ENCODE data around the gene RPAP2. TPM values are rescaled to one million over a fixed set of nuclear protein-coding genes. Genes with fewer than 3 reads are reported as not detected.

Gene RPAP2
- total and polyA plus RNA-seq, 10 of the 15 experiments (the other 5 are each of a cell fraction or from before 2014, with no cell fraction given), result 11.4 to 39.5 (median 21.7) TPM

GRCh38 chr1:92326681-92327080, 27.8 kb downstream of the RPAP2 start:
- no peaks in the 10 kb centered on the region for H3K79me2 ChIP-seq (ENCODE audit: control insufficient read depth, insufficient read depth, low read length)
- ChIA-PET POLR2A (no interaction called here), SMC1A (ENCODE audit: uncharacterized antibody, unreplicated experiment) (interaction anchor here (1.0 to 1.7 kb wide), 2 partner anchors 13 to 64 kb away, joined by 3 to 4 read pairs; no protein-coding TSS in a partner anchor), RAD21 (ENCODE audit: unreplicated experiment) (no interaction called here), CTCF (interaction anchor here (1.5 kb wide), 1 partner anchor 9 kb away, joined by 3 read pairs; no protein-coding TSS in a partner anchor)
- H3K27me3 ChIP-seq (replicated peaks in 1 of 2; ENCODE audit: control insufficient read depth in 2 of 2, insufficient read depth in 2 of 2, low read length in 1 of 2), result no peaks in the 10 kb centered on the region
- H3K4me2 ChIP-seq (ENCODE audit: control insufficient read depth, insufficient read depth), result no peak overlapping the region
- in situ Hi-C loops (cut with MboI) (no loop called here), intact Hi-C loops (cut with micrococcal nuclease; ENCODE audit: unreplicated experiment) (no loop called here)
- no peak for TF ChIP-seq POLR2A (IDR thresholded peaks at IDR 0.05; ENCODE audit: low read depth, low read length)
- TF ChIP-seq ESRRA (IDR thresholded peaks at IDR 0.05; ENCODE audit: low read length), result no peak
- TF ChIP-seq CBFB (IDR thresholded peaks at IDR 0.05; ENCODE audit: low read depth), result no peak
- TF ChIP-seq POLR2AphosphoS5 (IDR thresholded peaks at IDR 0.05; ENCODE audit: low read length), result no peak
- no peak for TF ChIP-seq ZNF207 (IDR thresholded peaks at IDR 0.05; ENCODE audit: borderline replicate concordance)
- TF ChIP-seq NFYB (IDR thresholded peaks at IDR 0.05; ENCODE audit: insufficient read depth, low read depth, low read length), result no peak
- no peak for TF ChIP-seq CHD4 (IDR thresholded peaks at IDR 0.05)
- TF ChIP-seq GATAD2B (conservative IDR thresholded peaks at IDR 0.05; ENCODE audit: low read depth), result no peak
- no peak for TF ChIP-seq CBX5 (IDR thresholded peaks at IDR 0.05; ENCODE audit: low read depth)
- no peak for TF ChIP-seq CREB1 (IDR thresholded peaks at IDR 0.05; ENCODE audit: low read depth)
- TF ChIP-seq CHD2 (IDR thresholded peaks at IDR 0.05; ENCODE audit: borderline replicate concordance, low read depth, low read length), result no peak
- no peak for TF ChIP-seq ATF2 (IDR thresholded peaks at IDR 0.05; ENCODE audit: low read length)
- no peak for TF ChIP-seq MAX (IDR thresholded peaks at IDR 0.05; ENCODE audit: low read depth, low read length)
- no peak for TF ChIP-seq ZNF592 (IDR thresholded peaks at IDR 0.05)
- TF ChIP-seq RBBP5 (conservative IDR thresholded peaks at IDR 0.05), result no peak
- no peak for TF ChIP-seq RUNX3 (IDR thresholded peaks at IDR 0.05; ENCODE audit: low read length)
- no peaks in the 10 kb centered on the region for H3K4me1 ChIP-seq (ENCODE audit: control insufficient read depth, insufficient read depth, low read length)
- peaks cover 4 to 9% of the 10 kb centered on the region in 2 experiments; a peak in 3 of 4 replicates for H3K36me3 ChIP-seq (ENCODE audit: control insufficient read depth in 2 of 2, insufficient read depth in 2 of 2, low read length in 1 of 2)
- H2AFZ ChIP-seq (ENCODE audit: control insufficient read depth, low read depth, low read length), result no peak overlapping the region
- no peak overlapping the region for H3K4me3 ChIP-seq
- ATAC-seq (no peak), FAIRE-seq (no peak), DNase-seq (ENCODE audit: low read depth, low spot score) (no peak)
- no peaks in the 10 kb centered on the region for H4K20me1 ChIP-seq (ENCODE audit: control insufficient read depth, insufficient read depth)
- BruUV-seq (replicated peaks), result no TSS peak
- 100% methylated on average over 1 of the region's 1 CpG for WGBS (ENCODE audit: insufficient coverage, insufficient replicate concordance, low lambda C conversion rate, missing lambda C conversion rate)
- H3K9ac ChIP-seq (ENCODE audit: control insufficient read depth, insufficient read depth, low read length), result no peak overlapping the region
- no peak overlapping the region for H3K27ac ChIP-seq (ENCODE audit: control insufficient read depth, insufficient read depth)
- peaks cover 5% of the 10 kb centered on the region; the same call in 2 of the 3 replicates for H3K9me3 ChIP-seq (replicated peaks; ENCODE audit: control insufficient read depth, insufficient read depth, low read length)
